NCI-H82 treated with DMSO at 0.1 percent for 48 hours (cell line): Measurements from ENCODE around the gene OSER1.

Experiments used
- DNase-seq: peaks from one replicate; lab custom pipeline; 2025; ENCODE audit not compliant: unreplicated experiment; lab: John Stamatoyannopoulos, UW

Gene OSER1

DNA sequence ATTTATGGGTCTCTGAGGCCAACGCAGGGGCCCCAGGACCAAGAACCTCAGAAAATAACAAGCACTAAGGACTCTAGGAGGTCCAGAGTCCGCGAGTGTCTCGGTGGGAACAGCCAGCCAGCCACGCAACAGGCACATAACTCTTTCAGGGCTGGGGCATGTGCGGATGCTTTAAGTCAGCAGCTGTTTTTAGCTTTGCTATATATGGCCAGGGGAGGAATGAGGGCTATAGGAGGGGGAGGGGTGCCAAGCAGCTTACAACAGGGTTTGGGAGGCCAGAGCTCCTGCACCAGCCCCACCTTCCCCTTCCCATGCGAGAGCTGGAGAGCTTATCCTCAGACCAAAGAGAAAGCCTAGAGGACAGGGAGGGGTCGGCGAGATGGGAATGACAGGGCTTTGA, 29.8 kb downstream of the OSER1 start:
- peak; percentile 10 for DNase-seq

GRCh38 chr20:44176833-44177534, 33.6 kb downstream of the OSER1 start:
- DNase-seq: no peak

- DNase-seq: no peak
Observed at GRCh38 chr20:44174996-44175765, 35.4 kb downstream of the OSER1 start.

- no peak for DNase-seq
Observed at GRCh38 chr20:44173846-44174245, 36.7 kb downstream of the OSER1 start.

DNA sequence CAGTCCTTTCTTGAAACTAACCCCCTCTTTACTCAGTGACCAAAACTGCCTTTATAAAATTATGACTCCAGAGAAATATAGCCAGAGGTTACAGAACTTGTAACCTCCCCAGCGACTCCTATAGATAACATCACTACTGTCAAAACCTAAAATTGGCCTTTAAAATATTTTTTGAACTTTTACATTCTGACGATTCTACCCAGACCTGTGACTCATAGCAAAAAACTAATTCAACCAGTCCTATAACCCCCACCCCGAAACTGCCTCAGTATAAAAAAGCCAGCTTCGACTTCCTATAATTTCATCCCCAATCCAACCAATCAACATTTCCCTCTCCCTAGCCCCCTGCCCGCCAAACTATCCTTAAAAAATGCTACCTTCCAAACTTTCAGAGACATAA, 37.5 kb downstream of the OSER1 start:
- no peak for DNase-seq

- DNase-seq: no peak
Observed at GRCh38 chr20:44172572-44172950, 38.0 kb downstream of the OSER1 start.

DNA sequence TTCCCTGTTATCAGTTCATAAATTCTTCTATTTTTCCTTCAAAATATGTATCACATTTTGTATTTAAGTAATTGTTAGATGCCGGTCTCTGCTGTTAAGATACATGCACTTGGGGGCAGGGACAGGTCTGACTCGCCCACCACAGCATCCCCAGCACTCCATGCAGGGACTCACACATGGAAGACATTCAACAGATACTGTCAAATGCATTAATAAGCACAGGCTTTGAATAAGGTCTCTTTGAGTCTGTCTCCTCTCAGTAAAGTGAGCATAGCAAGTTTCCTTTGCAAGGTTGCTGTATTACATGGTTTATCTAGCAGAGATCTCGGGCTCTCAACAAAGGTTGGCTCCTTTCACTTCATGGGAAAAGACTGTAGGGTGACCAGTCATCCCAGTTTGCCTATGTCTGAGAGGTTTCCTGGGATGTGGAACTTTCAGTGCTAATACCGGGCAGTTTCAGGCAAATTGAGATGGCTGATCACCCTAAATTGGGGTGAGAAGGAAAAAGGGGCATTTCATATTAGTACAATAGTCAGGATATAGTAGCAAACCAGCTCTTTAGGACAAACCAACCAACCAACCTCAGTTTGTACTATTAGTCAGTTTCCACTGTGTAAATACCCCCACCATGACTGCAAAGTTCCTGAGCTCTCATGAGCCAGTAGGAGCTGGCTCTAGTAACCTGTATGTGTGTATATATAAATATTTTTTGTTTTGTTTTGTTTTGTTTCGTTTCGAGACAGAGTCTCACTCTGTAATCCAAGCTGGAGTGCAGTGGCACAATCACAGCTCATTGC, 38.6 kb downstream of the OSER1 start:
- DNase-seq: no peak

DNA sequence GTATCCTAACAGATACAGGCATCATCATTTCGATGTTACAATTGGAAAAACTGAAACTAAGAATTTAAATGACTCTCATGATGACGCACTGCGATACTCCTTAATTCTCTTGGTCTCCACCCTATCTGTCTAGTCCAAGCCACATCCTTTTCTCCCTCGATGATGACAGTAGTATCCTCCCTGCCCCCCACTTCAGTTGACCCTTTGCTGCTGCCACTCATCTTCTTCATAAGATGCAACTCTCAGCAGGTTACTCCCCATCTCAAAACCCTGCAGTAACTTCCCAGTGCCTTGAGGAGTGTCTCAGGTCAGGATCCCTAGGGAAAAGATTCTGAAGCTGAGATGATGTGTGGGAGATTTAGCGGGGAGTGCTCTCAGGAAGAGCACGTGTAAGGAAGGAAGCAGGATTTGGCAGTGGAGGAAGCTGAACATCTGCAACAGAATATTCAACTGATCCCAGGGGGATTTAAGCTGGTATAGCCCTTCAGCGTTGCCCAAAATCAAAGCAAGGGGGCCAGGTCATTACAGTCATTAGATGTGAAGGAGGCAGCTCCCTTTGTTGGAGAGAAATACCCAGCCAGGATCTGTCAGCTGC, 39.7 kb downstream of the OSER1 start:
- no peak for DNase-seq

- DNase-seq: no peak
Observed at GRCh38 chr20:44167736-44168135, 42.8 kb downstream of the OSER1 start.

DNA sequence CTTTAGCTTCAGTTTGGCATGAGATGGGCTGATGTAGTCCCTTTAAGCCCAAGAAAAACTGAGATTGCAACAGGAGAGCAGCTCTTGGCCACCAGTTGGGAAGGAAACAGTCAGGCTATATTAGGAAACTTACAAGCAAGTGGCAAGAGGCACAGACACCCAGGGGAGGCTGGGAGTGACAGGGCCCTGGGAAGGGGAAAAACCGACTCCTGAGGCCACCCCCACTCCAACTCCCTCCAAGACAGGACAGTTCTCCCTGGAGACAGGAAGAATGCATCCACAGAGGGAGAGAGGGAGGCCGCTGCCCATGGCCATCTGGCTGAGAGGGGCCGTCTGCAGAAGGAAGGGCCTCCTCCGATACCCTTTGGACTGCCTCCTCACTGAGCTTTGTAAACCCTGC, 44.1 kb downstream of the OSER1 start:
- no peak for DNase-seq

DNA sequence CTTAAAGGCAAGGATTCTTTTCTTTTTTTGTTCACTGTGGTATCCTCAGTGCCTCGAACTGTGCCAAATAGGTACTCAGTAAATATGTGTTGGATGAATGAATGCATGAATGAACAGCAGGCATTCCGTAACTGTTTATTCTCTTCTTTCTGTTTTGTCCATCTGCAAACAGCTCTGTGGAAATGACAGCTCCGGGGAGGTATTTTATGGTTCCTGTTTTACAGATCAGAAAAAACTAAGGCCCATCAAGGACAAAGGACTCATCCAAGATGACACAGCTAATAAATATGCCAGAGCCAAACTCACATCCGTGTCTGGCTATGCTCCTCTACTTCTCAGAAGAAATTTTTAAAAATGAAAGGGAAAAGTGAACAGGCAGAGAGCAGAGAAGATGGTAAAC, 44.6 kb downstream of the OSER1 start:
- no peak for DNase-seq

DNA sequence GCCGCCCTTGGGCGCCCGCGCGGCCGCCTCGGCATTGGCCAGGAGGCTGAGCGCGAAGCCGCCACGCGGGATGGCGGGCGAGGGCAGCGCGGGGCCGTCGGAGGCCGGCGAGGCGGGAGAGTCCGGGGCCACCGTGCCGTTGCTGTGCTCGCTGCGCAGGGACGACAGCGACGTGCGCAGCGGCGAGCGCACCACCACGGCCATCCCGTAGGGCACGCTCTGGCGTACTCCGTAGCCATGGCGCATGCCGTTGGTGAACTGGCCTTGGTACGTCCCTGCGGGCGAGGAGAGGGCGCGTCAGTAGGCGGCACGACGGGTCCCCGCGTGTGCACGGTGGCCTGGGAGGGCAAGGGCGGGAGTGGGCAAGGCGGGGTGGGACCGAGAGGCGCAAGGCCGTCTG, 50.4 kb downstream of the OSER1 start:
- DNase-seq: no peak

DNA sequence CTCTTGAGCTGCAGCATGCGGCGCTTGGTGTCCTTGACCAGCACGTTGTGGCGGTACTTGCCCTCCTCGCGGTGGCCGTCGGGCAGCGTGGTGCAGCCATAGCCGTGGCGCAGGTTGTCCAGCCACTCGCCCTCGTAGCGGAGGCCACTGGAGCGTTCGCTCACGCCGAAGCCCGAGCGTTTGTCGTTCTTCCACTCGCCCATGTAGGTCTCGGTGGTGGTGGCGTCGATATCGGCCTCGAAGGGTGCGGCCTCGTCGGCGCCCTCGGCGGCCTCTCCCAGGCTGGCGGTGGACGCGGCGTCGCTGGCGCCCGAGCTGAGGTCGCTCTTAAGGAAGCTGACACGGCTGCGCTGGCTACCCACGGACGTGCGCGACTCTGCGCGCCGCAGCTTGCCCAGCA, 50.9 kb downstream of the OSER1 start:
- no peak for DNase-seq

DNA sequence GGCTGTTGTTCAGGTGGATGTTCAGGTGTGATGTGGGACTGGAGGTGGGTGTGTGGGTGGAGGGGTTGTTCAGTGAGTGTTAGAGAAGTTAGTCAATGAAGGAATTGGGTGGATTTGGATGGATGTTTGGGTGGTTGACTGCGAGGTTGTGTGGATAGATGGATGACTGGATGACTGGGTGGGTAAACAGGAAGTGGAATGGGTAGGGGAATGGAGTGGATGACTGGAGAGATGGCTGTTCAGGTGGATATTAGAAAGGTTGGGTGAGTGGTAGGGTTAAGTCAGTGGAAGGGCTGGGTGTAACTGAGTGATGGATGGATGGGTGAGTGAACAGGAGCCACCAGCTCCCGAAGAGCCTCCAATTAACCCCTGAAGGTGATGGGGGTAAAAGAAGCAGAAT, 51.4 kb downstream of the OSER1 start:
- DNase-seq: no peak

DNA sequence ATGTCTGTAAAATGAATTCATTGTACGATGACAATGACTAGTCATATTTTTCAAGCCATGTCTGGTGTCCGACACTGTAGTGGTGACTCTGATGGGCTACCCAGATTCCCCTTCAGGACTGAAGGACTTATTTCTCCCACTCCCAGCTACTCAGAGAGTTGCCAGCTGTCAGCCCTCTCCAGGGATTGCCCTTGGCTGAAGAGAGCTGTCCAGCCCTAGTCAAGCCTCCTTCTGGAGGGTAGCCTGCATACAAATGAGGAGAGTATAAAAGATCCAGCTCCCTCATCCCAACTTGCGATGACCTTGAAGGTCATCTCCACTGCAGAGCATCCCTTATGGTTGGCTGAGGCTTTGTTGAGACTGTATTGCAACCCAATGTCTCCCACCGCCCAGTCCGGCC, 53.5 kb downstream of the OSER1 start:
- DNase-seq: no peak

DNA sequence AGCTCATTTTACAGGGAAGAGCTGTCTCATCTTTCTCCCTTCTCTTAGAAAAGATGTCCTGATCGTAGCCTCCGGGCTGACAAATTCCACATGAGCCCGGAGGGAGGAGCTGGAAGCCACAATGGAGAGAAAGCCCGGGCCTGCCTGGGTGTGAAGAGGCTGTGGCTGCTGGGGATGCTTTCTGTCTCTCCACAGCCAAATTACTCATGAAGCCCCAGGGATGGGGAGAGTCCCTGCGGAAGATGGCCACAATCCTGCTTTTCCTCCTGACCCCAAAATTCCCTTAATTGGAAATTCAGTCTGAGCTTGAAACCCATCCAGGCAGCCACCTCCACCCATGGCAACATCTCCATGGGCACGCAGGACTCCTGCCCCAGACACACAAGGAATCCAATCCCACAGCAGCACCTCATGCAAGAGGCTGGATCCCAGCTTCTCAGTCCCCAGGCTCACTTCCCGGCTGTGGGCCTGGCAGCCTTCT, 56.0 kb downstream of the OSER1 start:
- DNase-seq: no peak

DNA sequence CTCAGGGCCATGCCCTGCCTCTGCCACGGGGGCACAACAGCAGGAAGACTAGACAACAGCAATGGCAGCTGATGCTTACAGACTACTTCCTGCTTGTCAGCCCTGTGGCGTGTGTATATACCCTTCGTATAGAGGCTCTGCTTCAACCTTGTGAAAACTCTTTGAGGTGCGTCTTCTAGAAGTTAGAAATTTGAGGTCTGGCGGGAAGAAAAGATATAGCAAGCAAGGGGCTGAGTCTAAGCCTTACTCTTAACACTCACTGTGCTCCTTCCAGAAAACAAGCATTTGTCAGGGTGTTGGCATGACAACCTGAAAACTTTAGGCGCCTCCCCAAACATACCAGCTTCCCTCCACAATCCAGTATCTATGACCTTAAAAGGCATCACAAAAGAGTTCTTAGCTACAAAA, 56.9 kb downstream of the OSER1 start:
- DNase-seq: no peak

DNA sequence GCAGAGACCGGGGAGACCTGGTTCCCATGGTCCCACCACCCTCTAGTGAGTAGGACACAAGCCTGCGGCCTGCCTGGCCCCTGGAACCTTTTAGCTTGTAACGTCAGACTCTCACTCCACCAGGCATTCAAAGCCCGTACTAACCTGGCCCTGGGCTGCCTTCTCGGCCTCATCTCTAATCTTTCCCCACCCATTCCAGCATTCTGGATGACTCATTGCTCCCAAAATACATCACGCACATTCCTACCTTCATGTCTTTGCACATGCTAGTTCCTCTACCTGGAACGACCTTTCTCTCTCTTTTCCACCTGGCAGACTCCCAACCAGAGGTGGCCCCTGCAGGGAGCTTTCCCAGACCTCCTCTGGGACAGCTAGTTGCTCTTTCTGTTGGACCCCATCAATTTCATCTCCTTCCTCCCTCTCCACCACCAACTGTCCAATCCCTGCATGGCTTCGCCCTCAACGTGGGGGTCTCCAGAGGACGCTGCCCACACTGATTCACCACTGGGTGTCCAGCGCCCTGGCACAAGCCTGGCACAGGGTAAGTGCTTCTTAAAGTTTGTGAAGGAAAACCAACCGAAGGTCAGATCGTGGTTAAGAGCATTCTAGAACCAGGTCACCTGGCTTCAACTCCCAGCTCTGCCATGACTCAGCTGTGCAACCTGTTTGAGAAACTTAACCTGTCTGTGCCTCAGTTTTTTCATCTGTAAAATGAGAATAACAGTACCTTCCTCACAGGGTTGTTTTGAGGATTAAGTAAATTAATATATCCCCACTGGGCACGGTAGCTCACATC, 58.8 kb downstream of the OSER1 start:
- DNase-seq: no peak

GRCh38 chr20:44146272-44146671, 64.3 kb downstream of the OSER1 start:
- DNase-seq: no peak
